ENCODE data around the gene LCAT. TPM values are rescaled to one million over a fixed set of nuclear protein-coding genes. Genes with fewer than 3 reads are reported as not detected.
A peak's percentile ranks its signal among the peaks of the same experiment; 100 is the strongest.

LCAT gene
- total RNA-seq, 4 donors from 2014 or later = 13.9 to 43.1 (median 22.0) TPM

DNA sequence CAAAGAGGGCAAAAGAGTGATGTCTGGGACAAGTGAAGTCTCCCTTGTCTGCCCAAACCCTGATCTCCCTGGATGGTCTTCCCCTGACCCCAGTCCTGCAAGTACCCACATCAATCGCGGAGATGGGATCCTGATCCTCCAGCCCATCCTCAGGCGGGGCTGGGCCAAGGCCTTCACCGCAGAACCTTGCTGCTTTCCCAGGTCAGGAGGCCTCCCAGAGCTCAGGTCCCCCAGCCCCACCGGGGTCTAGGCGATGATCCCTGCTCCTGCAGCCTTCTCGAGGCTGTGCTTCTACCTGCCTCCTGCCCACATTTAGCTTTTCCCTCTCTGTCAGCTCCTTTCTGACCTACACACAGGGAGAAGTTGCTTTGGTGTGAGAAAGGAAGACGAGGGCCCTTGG, 18.2 kb upstream of the LCAT start:
- TF ChIP-seq POLR2A (IDR thresholded peaks at IDR 0.05; ENCODE audit: low read depth) (no peak), EP300 (IDR thresholded peaks at IDR 0.05) (no peak), POLR2AphosphoS5 (IDR thresholded peaks at IDR 0.05) (no peak)
- TF ChIP-seq, protein P1, sequence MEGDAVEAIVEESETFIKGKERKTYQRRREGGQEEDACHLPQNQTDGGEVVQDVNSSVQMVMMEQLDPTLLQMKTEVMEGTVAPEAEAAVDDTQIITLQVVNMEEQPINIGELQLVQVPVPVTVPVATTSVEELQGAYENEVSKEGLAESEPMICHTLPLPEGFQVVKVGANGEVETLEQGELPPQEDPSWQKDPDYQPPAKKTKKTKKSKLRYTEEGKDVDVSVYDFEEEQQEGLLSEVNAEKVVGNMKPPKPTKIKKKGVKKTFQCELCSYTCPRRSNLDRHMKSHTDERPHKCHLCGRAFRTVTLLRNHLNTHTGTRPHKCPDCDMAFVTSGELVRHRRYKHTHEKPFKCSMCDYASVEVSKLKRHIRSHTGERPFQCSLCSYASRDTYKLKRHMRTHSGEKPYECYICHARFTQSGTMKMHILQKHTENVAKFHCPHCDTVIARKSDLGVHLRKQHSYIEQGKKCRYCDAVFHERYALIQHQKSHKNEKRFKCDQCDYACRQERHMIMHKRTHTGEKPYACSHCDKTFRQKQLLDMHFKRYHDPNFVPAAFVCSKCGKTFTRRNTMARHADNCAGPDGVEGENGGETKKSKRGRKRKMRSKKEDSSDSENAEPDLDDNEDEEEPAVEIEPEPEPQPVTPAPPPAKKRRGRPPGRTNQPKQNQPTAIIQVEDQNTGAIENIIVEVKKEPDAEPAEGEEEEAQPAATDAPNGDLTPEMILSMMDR (IDR thresholded peaks at IDR 0.05) = no peak
- 94% methylated on average over 6 of the region's 8 CpGs for WGBS
- H3K27me3 ChIP-seq = no peaks in the 10 kb centered on the region
- no peak for DNase-seq (ENCODE audit: extremely low spot score)
- peaks cover 35 to 63% (median 57%) of the 10 kb centered on the region in 4 donors for H3K36me3 ChIP-seq
- intact Hi-C loops (cut with DNase I) = no loop called here
- H3K9me3 ChIP-seq = no peaks in the 10 kb centered on the region
- H3K4me3 ChIP-seq = no peak overlapping the region
- H3K27ac ChIP-seq (replicated peaks in 1 of 4) = peak overlapping the region; percentile 50 to 100 (median 82)
- peaks cover 86 to 90% (median 89%) of the 10 kb centered on the region in 4 donors for H3K4me1 ChIP-seq

DNA sequence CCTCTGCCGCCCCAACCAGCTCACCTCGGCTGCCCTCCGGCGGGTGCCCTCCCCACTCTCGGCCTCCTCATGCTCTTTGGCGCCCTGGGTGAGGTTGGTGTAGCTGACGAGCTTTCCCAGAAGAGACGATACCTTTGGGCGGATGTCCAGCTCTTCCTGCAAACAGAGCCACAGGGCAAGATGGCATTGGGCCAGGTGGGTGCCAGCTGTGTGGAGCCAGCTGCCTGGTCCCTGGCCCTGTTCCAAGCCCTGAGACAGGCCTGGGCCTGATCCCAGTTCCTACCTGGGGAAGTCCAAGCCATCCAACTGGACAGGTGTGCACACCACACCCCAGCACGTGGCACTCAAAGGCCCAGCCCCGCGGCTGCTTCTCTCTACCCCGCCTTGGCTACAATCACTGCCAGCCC, 17.6 kb upstream of the LCAT start:
- H3K4me3 ChIP-seq = no peak overlapping the region
- H3K4me1 ChIP-seq = peaks cover 80 to 84% (median 83%) of the 10 kb centered on the region in 4 donors
- intact Hi-C loops (cut with DNase I) = no loop called here
- no peak for DNase-seq (ENCODE audit: extremely low spot score)
- H3K36me3 ChIP-seq = peaks cover 35 to 69% (median 60%) of the 10 kb centered on the region in 4 donors
- no peaks in the 10 kb centered on the region for H3K9me3 ChIP-seq
- no peak for TF ChIP-seq POLR2A (IDR thresholded peaks at IDR 0.05; ENCODE audit: low read depth)
- TF ChIP-seq POLR2AphosphoS5 (IDR thresholded peaks at IDR 0.05) = no peak
- TF ChIP-seq EP300 (IDR thresholded peaks at IDR 0.05) = no peak
- TF ChIP-seq, protein P1 (IDR thresholded peaks at IDR 0.05) = no peak
- H3K27ac ChIP-seq (replicated peaks in 1 of 4) = peak overlapping the region; percentile 50 to 100 (median 82)
- no peaks in the 10 kb centered on the region for H3K27me3 ChIP-seq
- no CpG with 5 or more reads among the region's 13 CpGs for WGBS

DNA sequence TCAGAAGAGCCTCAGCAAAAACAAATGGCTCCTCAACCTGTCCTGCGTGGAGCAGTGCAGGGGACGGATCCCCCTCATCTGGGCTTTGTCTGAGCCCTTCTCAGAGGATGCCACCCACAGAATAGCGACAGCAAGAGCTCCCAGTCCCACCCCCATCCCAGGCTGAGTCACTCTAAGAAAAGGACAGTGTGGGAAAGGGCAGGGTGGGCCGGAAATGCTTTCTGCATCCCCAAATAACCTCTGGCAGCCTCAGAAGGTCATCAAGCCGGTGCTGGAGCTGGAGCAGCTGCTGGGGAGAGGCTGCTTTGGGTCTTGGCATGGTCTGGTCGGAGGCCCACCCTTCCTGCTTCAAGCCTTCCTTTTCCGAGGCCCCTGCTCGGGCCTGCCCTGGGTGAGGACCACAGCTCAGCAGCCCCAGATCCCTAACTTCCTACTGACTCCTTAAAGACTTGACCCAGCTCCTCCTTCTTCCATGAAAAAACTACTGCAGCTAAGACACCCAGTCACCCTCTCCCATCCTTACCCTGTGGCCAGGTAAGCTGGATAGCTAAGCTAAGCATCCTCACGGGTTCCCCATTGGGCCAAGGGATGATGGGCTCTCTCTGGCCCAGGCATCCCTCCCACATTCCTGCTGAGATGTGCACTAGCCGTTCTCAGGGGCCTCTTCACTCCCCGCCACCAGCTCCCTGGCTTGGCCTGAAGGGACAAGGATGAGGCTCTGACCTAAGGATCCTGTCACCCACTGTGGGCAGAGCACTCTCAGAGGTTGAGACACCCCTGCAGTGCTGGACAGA, 15.8 kb upstream of the LCAT start:
- Histone ChIP-seq H3K4me3 (no peak overlapping the region), H3K27me3 (no peaks in the 10 kb centered on the region), H3K36me3 (peaks cover 40 to 87% (median 77%) of the 10 kb centered on the region in 4 donors), H3K27ac (replicated peaks in 1 of 4) (peak overlapping the region; percentile 50 to 100 (median 82)), H3K9me3 (no peaks in the 10 kb centered on the region), H3K4me1 (peaks cover 65 to 67% (median 67%) of the 10 kb centered on the region in 4 donors)
- WGBS = 50% methylated on average over 8 of the region's 11 CpGs
- DNase-seq (ENCODE audit: extremely low spot score) = no peak
- TF ChIP-seq POLR2AphosphoS5 (IDR thresholded peaks at IDR 0.05) = peak; percentile 63 to 66
- TF ChIP-seq POLR2A (IDR thresholded peaks at IDR 0.05; ENCODE audit: low read depth) = no peak
- intact Hi-C loops (cut with DNase I) = no loop called here

DNA sequence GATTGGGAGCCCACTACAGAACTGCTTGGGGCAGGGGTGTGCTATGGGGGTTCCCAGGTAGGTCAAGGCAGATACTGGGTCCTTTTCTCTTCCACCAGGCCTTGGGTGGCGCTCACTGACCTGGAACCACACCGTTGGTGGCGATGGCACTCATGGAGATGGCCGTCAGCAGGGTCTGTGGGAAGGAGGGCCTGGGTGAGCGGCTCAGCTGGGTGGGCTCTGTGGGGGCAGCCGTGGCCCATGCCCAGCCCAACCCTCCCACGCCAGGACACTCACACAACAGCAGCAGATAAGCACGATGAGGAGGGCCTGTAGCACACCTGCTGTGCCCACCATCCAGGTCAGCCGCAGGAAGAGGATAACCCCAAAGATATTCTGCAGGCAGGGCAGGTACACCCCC, 13.7 kb upstream of the LCAT start:
- Histone ChIP-seq H3K4me3 (no peak overlapping the region), H3K4me1 (peaks cover 44 to 56% (median 55%) of the 10 kb centered on the region in 4 donors), H3K27me3 (no peaks in the 10 kb centered on the region), H3K27ac (replicated peaks in 1 of 4) (peak overlapping the region; percentile 28 to 100 (median 75)), H3K36me3 (peaks cover 52 to 100% (median 92%) of the 10 kb centered on the region in 4 donors), H3K9me3 (no peaks in the 10 kb centered on the region)
- no peak for TF ChIP-seq POLR2AphosphoS5 (IDR thresholded peaks at IDR 0.05)
- TF ChIP-seq, protein P1 (IDR thresholded peaks at IDR 0.05) = no peak
- TF ChIP-seq POLR2A (IDR thresholded peaks at IDR 0.05; ENCODE audit: low read depth) = no peak
- TF ChIP-seq EP300 (IDR thresholded peaks at IDR 0.05) = no peak
- intact Hi-C loops (cut with DNase I) = no loop called here
- WGBS = 80% methylated on average over 2 of the region's 9 CpGs
- DNase-seq (ENCODE audit: extremely low spot score) = no peak

DNA sequence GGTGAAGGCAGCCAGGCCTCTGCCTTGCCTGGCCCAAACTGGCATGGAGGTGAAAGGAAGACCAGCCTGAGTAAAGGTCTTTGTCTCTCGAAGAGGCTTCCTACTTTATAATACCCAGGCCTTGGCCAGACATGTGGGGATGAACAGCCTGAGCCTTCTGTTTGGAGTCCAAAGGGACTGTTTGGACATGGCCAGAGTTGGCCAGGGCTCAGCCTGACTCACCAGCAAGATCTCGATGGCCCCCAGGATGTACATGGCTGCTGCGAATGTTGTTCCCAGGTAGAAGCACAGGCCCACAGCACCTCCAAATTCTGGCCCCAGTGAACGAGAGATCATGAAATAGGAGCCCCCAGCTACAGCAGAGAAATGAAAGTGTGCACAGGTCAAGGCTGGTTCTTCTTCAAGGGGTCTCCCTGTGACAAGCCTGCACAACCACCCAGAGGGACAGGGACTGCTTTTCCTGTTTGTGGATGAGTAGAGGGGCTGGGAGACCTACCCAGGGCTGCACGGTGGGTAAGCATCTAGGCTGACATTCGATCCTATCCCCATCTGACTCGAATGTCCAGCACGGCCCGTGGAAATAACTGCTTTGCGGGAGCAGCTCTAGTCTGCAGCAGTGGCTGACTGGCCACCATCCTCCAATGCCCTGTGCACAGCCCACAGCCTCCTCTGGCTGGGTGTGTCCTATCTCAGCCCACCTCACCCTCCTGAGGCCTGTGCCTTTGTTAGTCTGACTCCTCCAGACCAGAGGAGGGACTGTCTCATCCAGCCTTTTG, 10.7 kb upstream of the LCAT start:
- no peak for DNase-seq (ENCODE audit: extremely low spot score)
- peak overlapping the region in 2 of 4 donors; percentile 18 to 26 for H3K27ac ChIP-seq (replicated peaks in 1 of 4)
- TF ChIP-seq, protein P1 (IDR thresholded peaks at IDR 0.05) = no peak
- no peak for TF ChIP-seq POLR2A (IDR thresholded peaks at IDR 0.05; ENCODE audit: low read depth)
- no peak for TF ChIP-seq EP300 (IDR thresholded peaks at IDR 0.05)
- no peak for TF ChIP-seq POLR2AphosphoS5 (IDR thresholded peaks at IDR 0.05)
- intact Hi-C loops (cut with DNase I) = no loop called here
- H3K27me3 ChIP-seq = no peaks in the 10 kb centered on the region
- H3K4me3 ChIP-seq = no peak overlapping the region
- peaks cover 55 to 100% (median 93%) of the 10 kb centered on the region in 4 donors for H3K36me3 ChIP-seq
- 84% methylated on average over 3 of the region's 10 CpGs for WGBS
- peaks cover 27 to 52% (median 48%) of the 10 kb centered on the region in 4 donors for H3K4me1 ChIP-seq
- no peaks in the 10 kb centered on the region for H3K9me3 ChIP-seq

All from esophagus muscularis mucosa (tissue), 4 donors.